A549 (cell line): Measurements from ENCODE around the gene ARHGAP32. TPM values are rescaled to one million over a fixed set of nuclear protein-coding genes. Genes with fewer than 3 reads are reported as not detected.

Experiments used
- ATAC-seq, 2 experiments: fragments of 200-7000 bp in 1 of 2; fragments of >200 bp in 1 of 2; cut with Nextera tagmentation in 1 of 2; cut with Tn5 transposase in 1 of 2; 3 replicates each; pipeline versions ENCODE4 v1.8.0 to v1.9.1; 2018 to 2020; ENCODE audit warnings: mild to moderate bottlenecking in 1 of 2, moderate library complexity in 1 of 2
- CTCF ChIA-PET: fragments of 300-600 bp; sonication (Branson Sonifier 250); formaldehyde crosslinking; extraction: SDS; loops from one replicate; lab custom pipeline; 2021; ENCODE audit warnings: antibody characterized with exemption, inconsistent platforms; lab: Yijun Ruan, JAX
- POLR2A ChIA-PET: fragments of 350-600 bp; formaldehyde crosslinking; extraction: SDS; loops from one replicate; lab custom pipeline; 2021; ENCODE audit warnings: antibody characterized with exemption, inconsistent platforms; lab: Yijun Ruan, JAX
- DNase-seq, 2 experiments: peaks; one replicate each; pipeline versions ENCODE4 v3.0.0 to v3.0.0-alpha.2; 2011 to 2016; ENCODE audit warnings: low read depth in 1 of 2, low spot score in 1 of 2
- FAIRE-seq: peaks from 2 replicates; lab custom pipeline; 2011; peaks lifted over from hg19 to GRCh38; lab: Jason Lieb, UNC
- H3K27ac ChIP-seq, 2 experiments: fragments of >200 bp; sonication (Bioruptor Twin); formaldehyde crosslinking; 3 replicates each; pipeline ENCODE4 v1.5.1; 2016 to 2017
- H3K4me1 ChIP-seq: fragments of >200 bp; sonication (Bioruptor Twin); formaldehyde crosslinking; 3 replicates; pipeline ENCODE4 v1.6.1; 2016
- H3K4me2 ChIP-seq: fragments of >200 bp; sonication (Bioruptor Twin); formaldehyde crosslinking; 3 replicates; pipeline ENCODE4 v1.6.1; 2016
- H3K4me3 ChIP-seq: fragments of >200 bp; sonication (Bioruptor Twin); formaldehyde crosslinking; 3 replicates; pipeline ENCODE4 v1.5.1; 2016
- H3K9me3 ChIP-seq: fragments of >200 bp; sonication (Bioruptor Twin); formaldehyde crosslinking; 3 replicates; pipeline ENCODE4 v1.6.1; 2016
- ATOH8 ChIP-seq: fragments of 250-450 bp; sonication (Bioruptor Pico); IDR thresholded peaks from 2 replicates; pipeline ENCODE4 v1.5.0; 2020; ENCODE audit warnings: low read depth, mild to moderate bottlenecking, moderate library complexity
- CBX8 ChIP-seq: fragments of 200-600 bp; sonication (generic); IDR thresholded peaks from 2 replicates; pipeline ENCODE4 v1.6.1; 2016
- CEBPB ChIP-seq, 2 experiments: fragments of >200 bp in 1 of 2; sonication (Bioruptor Twin) in 1 of 2; formaldehyde crosslinking in 1 of 2; IDR thresholded peaks; 2 replicates each; pipeline ENCODE4 v1.6.1; 2012 to 2016
- CHD4 ChIP-seq: fragments of 200-600 bp; sonication (generic); IDR thresholded peaks from 2 replicates; pipeline ENCODE4 v1.6.1; 2016; ENCODE audit warnings: antibody characterized with exemption, mild to moderate bottlenecking, borderline replicate concordance
- EHMT2 ChIP-seq: fragments of 200-600 bp; sonication (generic); IDR thresholded peaks from 2 replicates; pipeline ENCODE4 v1.6.1; 2016; ENCODE audit warnings: antibody characterized with exemption, low read depth, mild to moderate bottlenecking, moderate library complexity
- EP300 ChIP-seq, 2 experiments: fragments of >200 bp; sonication (Bioruptor Twin); formaldehyde crosslinking; IDR thresholded peaks; 2 replicates in 1 of 2; 3 replicates in 1 of 2; pipeline ENCODE4 v1.6.1; 2016 to 2017
- FOSL2 ChIP-seq, 2 experiments: fragments of 450-650 bp in 1 of 2; fragments of >200 bp in 1 of 2; sonication (Bioruptor Twin) in 1 of 2; formaldehyde crosslinking; IDR thresholded peaks; 2 replicates each; pipeline versions ENCODE4 v1.5.0 to v1.6.1; 2016 to 2020; ENCODE audit warnings: mild to moderate bottlenecking in 1 of 2, moderate library complexity in 1 of 2
- GATA3 ChIP-seq: IDR thresholded peaks from 2 replicates; pipeline ENCODE4 v1.6.1; 2012; ENCODE audit warnings: borderline replicate concordance
- HDAC2 ChIP-seq: fragments of 200-600 bp; sonication (generic); IDR thresholded peaks from 2 replicates; pipeline ENCODE4 v1.6.1; 2016
- HES2 ChIP-seq: fragments of >200 bp; sonication (Bioruptor Twin); formaldehyde crosslinking; IDR thresholded peaks from 2 replicates; pipeline ENCODE4 v1.6.1; 2016
- HMGXB4 ChIP-seq: fragments of 250-450 bp; sonication (Bioruptor Pico); IDR thresholded peaks from 2 replicates; pipeline ENCODE4 v1.5.0; 2021; ENCODE audit warnings: mild to moderate bottlenecking, moderate library complexity, borderline replicate concordance
- MAFK ChIP-seq: fragments of 450-650 bp; IDR thresholded peaks from 2 replicates; pipeline ENCODE4 v1.6.1; 2014; ENCODE audit not compliant: partially characterized antibody
- MAX ChIP-seq: IDR thresholded peaks from 2 replicates; pipeline ENCODE4 v1.6.1; 2012
- MYC ChIP-seq: IDR thresholded peaks from 2 replicates; pipeline ENCODE4 v1.6.1; 2012; ENCODE audit warnings: mild to moderate bottlenecking, inconsistent platforms, low read length, improper control_type of control experiment, borderline replicate concordance
- NR3C1 ChIP-seq: fragments of >200 bp; sonication (Bioruptor Twin); formaldehyde crosslinking; IDR thresholded peaks from 3 replicates; pipeline ENCODE4 v1.6.1; 2017
- POLR2A ChIP-seq: IDR thresholded peaks from 2 replicates; pipeline ENCODE4 v1.6.1; 2012; ENCODE audit warnings: mild to moderate bottlenecking, low read length
- RCOR1 ChIP-seq: fragments of 150-350 bp; IDR thresholded peaks from 2 replicates; pipeline ENCODE4 v1.6.1; 2014; ENCODE audit warnings: antibody characterized with exemption, low read length, low read depth
- RFX5 ChIP-seq: fragments of 450-650 bp; IDR thresholded peaks from 2 replicates; pipeline ENCODE4 v1.7.1; 2014; ENCODE audit warnings: antibody characterized with exemption, mild to moderate bottlenecking, moderate library complexity
- SREBF2 ChIP-seq: fragments of 450-650 bp; IDR thresholded peaks from 2 replicates; pipeline ENCODE4 v1.6.1; 2014; ENCODE audit warnings: mild to moderate bottlenecking, moderate library complexity
- TP53 ChIP-seq: fragments of 250-450 bp; sonication (Bioruptor Pico); IDR thresholded peaks from 2 replicates; pipeline ENCODE4 v1.5.0; 2021; ENCODE audit warnings: mild to moderate bottlenecking, moderate library complexity
- ZC3H11A ChIP-seq: fragments of 450-650 bp; IDR thresholded peaks from 2 replicates; pipeline ENCODE4 v1.6.1; 2014; ENCODE audit warnings: antibody characterized with exemption, mild to moderate bottlenecking
- ZFP36 ChIP-seq: fragments of 450-650 bp; IDR thresholded peaks from 2 replicates; pipeline ENCODE4 v1.6.1; 2014; ENCODE audit warnings: borderline replicate concordance; ENCODE audit not compliant: partially characterized antibody
- ZSCAN20 ChIP-seq: fragments of 250-450 bp; sonication (Bioruptor Pico); IDR thresholded peaks from 2 replicates; pipeline ENCODE4 v1.8.0; 2022; ENCODE audit warnings: mild to moderate bottlenecking, moderate library complexity
- WGBS: methylation state at CpG from one replicate; pipeline ENCODE4 v1.1.6; 2017; ENCODE audit errors: missing lambda C conversion rate; 5-methylcytosine and 5-hydroxymethylcytosine counted together
- polyA plus RNA-seq, 4 experiments: library from polyadenylated mRNA; depleted of rRNA in 3 of 4; stranded (reverse); fragments of >200 nt; fragmentation: RNase III in 1 of 4; extraction: RNeasy Plus Mini Kit Qiagen cat#74134 plus additional on column Dnase treatment in 1 of 4; gene quantifications; 2 replicates in 3 of 4; 3 replicates in 1 of 4; pipeline ENCODE4 v1.2.3, GENCODE V29; 2011 to 2017

Gene ARHGAP32
- polyA plus RNA-seq, 2 of the 4 experiments (the other 2 are of a cell fraction): 4.4 to 9.0 TPM

GRCh38 chr11:128939591-128939990, 252.5 kb downstream of the ARHGAP32 start:
- H3K9me3 ChIP-seq: no peaks in the 10 kb centered on the region
- no peak overlapping the region for H3K4me2 ChIP-seq
- TF ChIP-seq POLR2A: no peak
- TF ChIP-seq ATOH8 (CRISPR knock-in tag): no peak
- TF ChIP-seq CHD4: no peak
- TF ChIP-seq NR3C1: no peak
- no peak for TF ChIP-seq EHMT2
- no peak for TF ChIP-seq FOSL2 (IDR thresholded peaks at IDR 0.05)
- no peak for TF ChIP-seq FOSL2 (CRISPR knock-in tag; IDR thresholded peaks at IDR 0.05)
- TF ChIP-seq MYC: no peak
- TF ChIP-seq MAX: no peak
- TF ChIP-seq CBX8: no peak
- no peaks in the 10 kb centered on the region for H3K4me1 ChIP-seq
- 78% methylated on average over 11 of the region's 11 CpGs for WGBS
- CTCF ChIA-PET: interaction anchor here (1.6 to 6.4 kb wide), 2 partner anchors 17 to 50 kb away, joined by 4 to 26 read pairs; no protein-coding TSS in a partner anchor
- DNase-seq: no peak
- no peak overlapping the region for H3K4me3 ChIP-seq
- POLR2A ChIA-PET: no interaction called here
- no peak for FAIRE-seq
- ATAC-seq: no peak
- no peak overlapping the region for H3K27ac ChIP-seq

- no peaks in the 10 kb centered on the region for H3K9me3 ChIP-seq
- H3K4me3 ChIP-seq: no peak overlapping the region
- ATAC-seq (no peak), DNase-seq (no peak), FAIRE-seq (no peak)
- WGBS: 69% methylated on average over 10 of the region's 16 CpGs
- no peaks in the 10 kb centered on the region for H3K4me1 ChIP-seq
- no peak overlapping the region for H3K4me2 ChIP-seq
- TF ChIP-seq EP300 (IDR thresholded peaks at IDR 0.05) (no peak), HMGXB4 (CRISPR knock-in tag) (no peak), CEBPB (IDR thresholded peaks at IDR 0.05) (no peak), HDAC2 (no peak), MAFK (no peak), FOSL2 (IDR thresholded peaks at IDR 0.05) (no peak), FOSL2 (CRISPR knock-in tag; IDR thresholded peaks at IDR 0.05) (no peak), ZFP36 (no peak), ZSCAN20 (CRISPR knock-in tag) (no peak), GATA3 (no peak), ZC3H11A (no peak), RFX5 (no peak), EHMT2 (no peak), TP53 (CRISPR knock-in tag) (no peak), HES2 (no peak), RCOR1 (no peak), SREBF2 (no peak)
- POLR2A ChIA-PET: no interaction called here
- CTCF ChIA-PET: interaction anchor here (6.4 kb wide), 1 partner anchor 18 kb away, joined by 26 read pairs; no protein-coding TSS in a partner anchor
- H3K27ac ChIP-seq: no peak overlapping the region
Measured at GRCh38 chr11:128938156-128938885, 253.8 kb downstream of the ARHGAP32 start.
